ENCODE measurements around the gene UGT2B17.

GRCh38 chr4:68592673-68593072 lies 16.6 kb upstream of the UGT2B17 start:
- TF ChIP-seq, protein P1, sequence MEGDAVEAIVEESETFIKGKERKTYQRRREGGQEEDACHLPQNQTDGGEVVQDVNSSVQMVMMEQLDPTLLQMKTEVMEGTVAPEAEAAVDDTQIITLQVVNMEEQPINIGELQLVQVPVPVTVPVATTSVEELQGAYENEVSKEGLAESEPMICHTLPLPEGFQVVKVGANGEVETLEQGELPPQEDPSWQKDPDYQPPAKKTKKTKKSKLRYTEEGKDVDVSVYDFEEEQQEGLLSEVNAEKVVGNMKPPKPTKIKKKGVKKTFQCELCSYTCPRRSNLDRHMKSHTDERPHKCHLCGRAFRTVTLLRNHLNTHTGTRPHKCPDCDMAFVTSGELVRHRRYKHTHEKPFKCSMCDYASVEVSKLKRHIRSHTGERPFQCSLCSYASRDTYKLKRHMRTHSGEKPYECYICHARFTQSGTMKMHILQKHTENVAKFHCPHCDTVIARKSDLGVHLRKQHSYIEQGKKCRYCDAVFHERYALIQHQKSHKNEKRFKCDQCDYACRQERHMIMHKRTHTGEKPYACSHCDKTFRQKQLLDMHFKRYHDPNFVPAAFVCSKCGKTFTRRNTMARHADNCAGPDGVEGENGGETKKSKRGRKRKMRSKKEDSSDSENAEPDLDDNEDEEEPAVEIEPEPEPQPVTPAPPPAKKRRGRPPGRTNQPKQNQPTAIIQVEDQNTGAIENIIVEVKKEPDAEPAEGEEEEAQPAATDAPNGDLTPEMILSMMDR (IDR thresholded peaks at IDR 0.05) = no peak
- TF ChIP-seq TEAD4 (IDR thresholded peaks at IDR 0.05; ENCODE audit: borderline replicate concordance, insufficient read depth) (no peak), MAX (IDR thresholded peaks at IDR 0.05; ENCODE audit: low read depth) (no peak), POLR2AphosphoS5 (IDR thresholded peaks at IDR 0.05; ENCODE audit: low read depth, low read length) (no peak), EZH2phosphoT487 (IDR thresholded peaks at IDR 0.05; ENCODE audit: borderline replicate concordance, low read depth) (no peak), RXRA (IDR thresholded peaks at IDR 0.05; ENCODE audit: borderline replicate concordance, low read depth) (no peak), RAD21 (IDR thresholded peaks at IDR 0.05; ENCODE audit: low read length) (no peak), ZBTB33 (IDR thresholded peaks at IDR 0.05; ENCODE audit: borderline replicate concordance, low read depth) (no peak), GABPA (IDR thresholded peaks at IDR 0.05; ENCODE audit: low read depth) (no peak)

Measured in SK-N-SH (cell line).